SK-N-SH (cell line): ENCODE measurements around the gene DRGX. TPM values are rescaled to one million over a fixed set of nuclear protein-coding genes. Genes with fewer than 3 reads are reported as not detected.

Experiments used
- CTCF ChIA-PET: fragments of 300-600, 350-600 bp; formaldehyde crosslinking; extraction: SDS; loops from one replicate; lab custom pipeline; 2021; lab: Yijun Ruan, JAX
- POLR2A ChIA-PET: fragments of 350-600 bp; sonication (Branson Sonifier 250); formaldehyde crosslinking; extraction: SDS; loops from one replicate; lab custom pipeline; 2020; ENCODE audit warnings: antibody characterized with exemption, inconsistent platforms; lab: Yijun Ruan, JAX
- DNase-seq: peaks from one replicate; pipeline ENCODE4 v3.0.0; 2012
- H2AFZ ChIP-seq: fragments of 200-600 bp; sonication (generic); 2 replicates; pipeline ENCODE4 v1.8.1; 2016; ENCODE audit warnings: antibody characterized with exemption, mild to moderate bottlenecking, low read depth
- H3F3A ChIP-seq: fragments of 200-600 bp; sonication (generic); replicated peaks from 2 replicates; pipeline ENCODE3; 2016; ENCODE audit warnings: antibody characterized with exemption, mild to moderate bottlenecking; ENCODE audit not compliant: insufficient read depth
- H3K27ac ChIP-seq, 2 experiments: fragments of 200-500 bp in 1 of 2; fragments of 200-600 bp in 1 of 2; sonication (Bioruptor generic) in 1 of 2; sonication (generic), shearing (Covaris generic) in 1 of 2; 2 replicates each; pipeline versions ENCODE4 v1.5.1 to v1.6.1; 2014 to 2016; ENCODE audit warnings: low read depth in 2 of 2, inconsistent platforms in 1 of 2, low read length in 1 of 2, mild to moderate bottlenecking in 1 of 2, mixed read lengths in 1 of 2
- H3K27me3 ChIP-seq: fragments of 200-600 bp; sonication (generic), shearing (Covaris generic); 2 replicates; pipeline ENCODE4 v1.6.1; 2016; ENCODE audit warnings: mixed run types; ENCODE audit not compliant: insufficient read depth
- H3K36me3 ChIP-seq, 2 experiments: fragments of 200-500 bp in 1 of 2; fragments of 200-600 bp in 1 of 2; sonication (Bioruptor generic) in 1 of 2; sonication (generic) in 1 of 2; replicated peaks in 1 of 2; 2 replicates each; pipeline versions ENCODE3 to v1.5.1; 2014 to 2016; ENCODE audit warnings: low read length in 1 of 2, mild to moderate bottlenecking in 1 of 2; ENCODE audit not compliant: insufficient read depth in 2 of 2, control insufficient read depth in 1 of 2
- H3K4me1 ChIP-seq, 2 experiments: fragments of 200-500 bp in 1 of 2; fragments of 200-600 bp in 1 of 2; sonication (Bioruptor generic) in 1 of 2; sonication (generic), shearing (Covaris generic) in 1 of 2; 2 replicates each; pipeline versions ENCODE4 v1.5.1 to v1.6.1; 2014 to 2016; ENCODE audit warnings: low read depth in 1 of 2, low read length in 1 of 2, mixed run types in 1 of 2; ENCODE audit not compliant: insufficient read depth in 2 of 2, control insufficient read depth in 1 of 2
- H3K4me2 ChIP-seq: fragments of 200-600 bp; sonication (generic), shearing (Covaris generic); 2 replicates; pipeline ENCODE4 v1.6.1; 2017; ENCODE audit warnings: mixed run types
- H3K4me3 ChIP-seq, 2 experiments: fragments of 200-500 bp in 1 of 2; fragments of 200-600 bp in 1 of 2; sonication (Bioruptor generic) in 1 of 2; sonication (generic), shearing (Covaris generic) in 1 of 2; 2 replicates each; pipeline versions ENCODE4 v1.5.1 to v1.8.1; 2014 to 2016; ENCODE audit warnings: low read depth in 2 of 2, inconsistent platforms in 1 of 2, low read length in 1 of 2, mild to moderate bottlenecking in 1 of 2, mixed read lengths in 1 of 2, moderate library complexity in 1 of 2
- H3K79me2 ChIP-seq: fragments of 200-600 bp; sonication (generic); 2 replicates; pipeline ENCODE4 v1.8.1; 2017; ENCODE audit warnings: mild to moderate bottlenecking; ENCODE audit not compliant: insufficient read depth
- H3K9ac ChIP-seq: fragments of 200-600 bp; sonication (generic); 2 replicates; pipeline ENCODE4 v1.6.1; 2017; ENCODE audit warnings: mixed run types
- H3K9me2 ChIP-seq: fragments of 200-600 bp; sonication (generic); 2 replicates; pipeline ENCODE4 v1.6.1; 2017; ENCODE audit warnings: mixed run types
- H3K9me3 ChIP-seq: fragments of 200-600 bp; sonication (generic); 2 replicates; pipeline ENCODE4 v1.6.1; 2017; ENCODE audit warnings: mixed run types, mild to moderate bottlenecking, moderate library complexity
- H4K20me1 ChIP-seq: fragments of 200-600 bp; sonication (generic); 2 replicates; pipeline ENCODE4 v1.6.1; 2017; ENCODE audit warnings: mild to moderate bottlenecking, mixed run types; ENCODE audit not compliant: insufficient read depth
- CHD2 ChIP-seq: fragments of 150-350 bp; IDR thresholded peaks from 2 replicates; pipeline ENCODE4 v1.6.1; 2018; ENCODE audit warnings: low read length; ENCODE audit not compliant: partially characterized antibody
- ELF1 ChIP-seq: IDR thresholded peaks from 2 replicates; pipeline ENCODE4 v1.4.0; 2012
- EZH2phosphoT487 ChIP-seq: fragments of 200-600 bp; sonication (generic); IDR thresholded peaks from 2 replicates; pipeline ENCODE4 v1.6.1; 2017; ENCODE audit warnings: low read depth, mixed run types, mild to moderate bottlenecking, antibody characterized with exemption, moderate library complexity, borderline replicate concordance
- FOSL2 ChIP-seq: IDR thresholded peaks from 2 replicates; pipeline ENCODE4 v1.4.0; 2012; ENCODE audit warnings: low read depth, mild to moderate bottlenecking, moderate library complexity, borderline replicate concordance
- FOXJ3 ChIP-seq: sonication (generic); formaldehyde crosslinking; IDR thresholded peaks from 2 replicates; pipeline ENCODE4 v1.5.1; 2020; ENCODE audit warnings: mild to moderate bottlenecking, missing genetic modification reagents
- FOXM1 ChIP-seq: IDR thresholded peaks from 2 replicates; pipeline ENCODE4 v1.4.0; 2012; ENCODE audit warnings: low read depth, mild to moderate bottlenecking
- GABPA ChIP-seq: IDR thresholded peaks from 2 replicates; pipeline ENCODE4 v1.4.0; 2012; ENCODE audit warnings: low read depth, mild to moderate bottlenecking
- JUND ChIP-seq: IDR thresholded peaks from 2 replicates; pipeline ENCODE4 v1.4.0; 2012
- MAX ChIP-seq: IDR thresholded peaks from 2 replicates; pipeline ENCODE4 v1.4.0; 2012; ENCODE audit warnings: low read depth
- MEF2A ChIP-seq: IDR thresholded peaks from 2 replicates; pipeline ENCODE4 v1.4.0; 2012; ENCODE audit warnings: low read depth, borderline replicate concordance
- MXI1 ChIP-seq: IDR thresholded peaks from 2 replicates; pipeline ENCODE4 v1.6.1; 2012; ENCODE audit warnings: mild to moderate bottlenecking, low read depth, low read length, improper control_type of control experiment
- NFIC ChIP-seq: IDR thresholded peaks from 2 replicates; pipeline ENCODE4 v1.4.0; 2012; ENCODE audit warnings: borderline replicate concordance
- NRF1 ChIP-seq: IDR thresholded peaks from 2 replicates; pipeline ENCODE4 v1.6.1; 2012; ENCODE audit warnings: low read depth, mild to moderate bottlenecking, low read length
- POLR2AphosphoS5 ChIP-seq: IDR thresholded peaks from 2 replicates; pipeline ENCODE4 v1.6.1; 2012; ENCODE audit warnings: low read depth, low read length
- RAD21 ChIP-seq: IDR thresholded peaks from 2 replicates; pipeline ENCODE4 v1.6.1; 2012; ENCODE audit warnings: mild to moderate bottlenecking, low read length
- RCOR1 ChIP-seq: fragments of 150-350 bp; IDR thresholded peaks from 2 replicates; pipeline ENCODE4 v1.6.1; 2017; ENCODE audit warnings: antibody characterized with exemption, low read length
- RFX5 ChIP-seq: IDR thresholded peaks from 2 replicates; pipeline ENCODE4 v1.6.1; 2012; ENCODE audit warnings: mild to moderate bottlenecking, improper control_type of control experiment, low read length
- SMC3 ChIP-seq: IDR thresholded peaks from 2 replicates; pipeline ENCODE4 v1.6.1; 2012; ENCODE audit warnings: low read depth, low read length, improper control_type of control experiment
- TCF12 ChIP-seq: IDR thresholded peaks from 2 replicates; pipeline ENCODE4 v1.4.0; 2012
- USF2 ChIP-seq: fragments of 150-350 bp; IDR thresholded peaks from 2 replicates; pipeline ENCODE4 v1.6.1; 2017; ENCODE audit warnings: antibody characterized with exemption, low read length, low read depth, borderline replicate concordance
- YY1 ChIP-seq: IDR thresholded peaks from 2 replicates; pipeline ENCODE4 v1.4.0; 2012; ENCODE audit warnings: low read depth, mild to moderate bottlenecking
- ZBTB33 ChIP-seq: IDR thresholded peaks from 2 replicates; pipeline ENCODE4 v1.4.0; 2012; ENCODE audit warnings: low read depth, borderline replicate concordance
- WGBS: methylation state at CpG from one replicate; pipeline ENCODE4 v1.1.6; 2017; ENCODE audit warnings: low lambda C conversion rate; 5-methylcytosine and 5-hydroxymethylcytosine counted together
- polyA plus RNA-seq, 3 experiments: library from polyadenylated mRNA; depleted of rRNA; stranded (reverse); fragments of >200 nt; gene quantifications; 2 replicates each; pipeline ENCODE4 v1.2.3, GENCODE V29; 2012
- TF ChIP-seq, protein P1 (sequence below): fragments of 150-350 bp; IDR thresholded peaks from 2 replicates; pipeline ENCODE4 v1.6.1; 2016; ENCODE audit warnings: mild to moderate bottlenecking, low read depth, low read length
- TF ChIP-seq, protein P2 (sequence below): IDR thresholded peaks from 2 replicates; pipeline ENCODE4 v1.6.1; 2012; ENCODE audit warnings: mild to moderate bottlenecking, low read depth, low read length, moderate library complexity

DRGX gene
- polyA plus RNA-seq, 1 of the 3 experiments (the other 2 are of a cell fraction): not detected

DNA sequence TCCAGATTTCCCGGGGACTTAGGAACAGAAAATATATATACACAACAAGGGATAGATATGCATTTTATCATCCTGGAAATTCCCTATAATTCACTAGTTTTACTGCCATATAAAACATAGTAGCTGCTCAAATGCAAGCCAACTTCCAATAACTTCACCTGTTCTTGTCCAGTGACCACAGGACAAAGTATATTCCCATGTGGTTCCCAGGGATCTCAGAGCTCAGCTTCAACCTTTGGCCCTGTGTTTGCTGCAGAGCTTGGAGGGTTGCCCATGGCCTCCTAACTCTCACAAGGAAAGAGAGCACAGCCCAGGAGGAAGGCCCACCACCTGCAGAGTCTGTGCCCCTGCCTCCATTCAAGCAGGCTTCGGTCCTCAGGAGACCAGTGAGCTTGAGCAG lies 4.5 kb upstream of the DRGX start (continued):
- no peak for TF ChIP-seq USF2
- TF ChIP-seq RCOR1: no peak
- TF ChIP-seq TCF12: no peak
- no peak for TF ChIP-seq MXI1
- TF ChIP-seq ELF1: no peak
- no peak for TF ChIP-seq MEF2A
- TF ChIP-seq, protein P1, sequence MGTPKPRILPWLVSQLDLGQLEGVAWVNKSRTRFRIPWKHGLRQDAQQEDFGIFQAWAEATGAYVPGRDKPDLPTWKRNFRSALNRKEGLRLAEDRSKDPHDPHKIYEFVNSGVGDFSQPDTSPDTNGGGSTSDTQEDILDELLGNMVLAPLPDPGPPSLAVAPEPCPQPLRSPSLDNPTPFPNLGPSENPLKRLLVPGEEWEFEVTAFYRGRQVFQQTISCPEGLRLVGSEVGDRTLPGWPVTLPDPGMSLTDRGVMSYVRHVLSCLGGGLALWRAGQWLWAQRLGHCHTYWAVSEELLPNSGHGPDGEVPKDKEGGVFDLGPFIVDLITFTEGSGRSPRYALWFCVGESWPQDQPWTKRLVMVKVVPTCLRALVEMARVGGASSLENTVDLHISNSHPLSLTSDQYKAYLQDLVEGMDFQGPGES: no peak
- TF ChIP-seq FOXJ3: no peak
- TF ChIP-seq NRF1: no peak
- no peak for TF ChIP-seq YY1
- no peak for TF ChIP-seq RAD21
- no peak for TF ChIP-seq MAX

- Histone ChIP-seq H4K20me1 (no peaks in the 10 kb centered on the region), H3K27me3 (peaks cover 72% of the 10 kb centered on the region), H3K4me1 (peaks cover 0 to 28% of the 10 kb centered on the region in 2 experiments; a peak in 1 of 4 replicates), H2AFZ (no peak overlapping the region), H3K9ac (no peak overlapping the region), H3K4me2 (no peak overlapping the region), H3K79me2 (no peaks in the 10 kb centered on the region), H3K9me3 (no peaks in the 10 kb centered on the region), H3K36me3 (no peaks in the 10 kb centered on the region), H3K27ac (no peak overlapping the region), H3F3A (no peaks in the 10 kb centered on the region), H3K9me2 (no peaks in the 10 kb centered on the region), H3K4me3 (no peak overlapping the region)
- ChIA-PET CTCF (interaction anchor here (2.2 to 5.4 kb wide), 3 partner anchors 10 to 120 kb away, joined by 8 to 51 read pairs (median 16); no protein-coding TSS in a partner anchor), POLR2A (no interaction called here)
- no peak for DNase-seq
- 68% methylated on average over 9 of the region's 9 CpGs for WGBS
- TF ChIP-seq MAX (no peak), GABPA (no peak), ZBTB33 (no peak), NFIC (no peak), TCF12 (no peak), CHD2 (no peak), RAD21 (no peak), JUND (no peak), SMC3 (no peak), RFX5 (no peak), FOXM1 (no peak), EZH2phosphoT487 (no peak), FOSL2 (no peak), POLR2AphosphoS5 (no peak), ELF1 (no peak)
- TF ChIP-seq, protein P1: no peak
- TF ChIP-seq, protein P2, sequence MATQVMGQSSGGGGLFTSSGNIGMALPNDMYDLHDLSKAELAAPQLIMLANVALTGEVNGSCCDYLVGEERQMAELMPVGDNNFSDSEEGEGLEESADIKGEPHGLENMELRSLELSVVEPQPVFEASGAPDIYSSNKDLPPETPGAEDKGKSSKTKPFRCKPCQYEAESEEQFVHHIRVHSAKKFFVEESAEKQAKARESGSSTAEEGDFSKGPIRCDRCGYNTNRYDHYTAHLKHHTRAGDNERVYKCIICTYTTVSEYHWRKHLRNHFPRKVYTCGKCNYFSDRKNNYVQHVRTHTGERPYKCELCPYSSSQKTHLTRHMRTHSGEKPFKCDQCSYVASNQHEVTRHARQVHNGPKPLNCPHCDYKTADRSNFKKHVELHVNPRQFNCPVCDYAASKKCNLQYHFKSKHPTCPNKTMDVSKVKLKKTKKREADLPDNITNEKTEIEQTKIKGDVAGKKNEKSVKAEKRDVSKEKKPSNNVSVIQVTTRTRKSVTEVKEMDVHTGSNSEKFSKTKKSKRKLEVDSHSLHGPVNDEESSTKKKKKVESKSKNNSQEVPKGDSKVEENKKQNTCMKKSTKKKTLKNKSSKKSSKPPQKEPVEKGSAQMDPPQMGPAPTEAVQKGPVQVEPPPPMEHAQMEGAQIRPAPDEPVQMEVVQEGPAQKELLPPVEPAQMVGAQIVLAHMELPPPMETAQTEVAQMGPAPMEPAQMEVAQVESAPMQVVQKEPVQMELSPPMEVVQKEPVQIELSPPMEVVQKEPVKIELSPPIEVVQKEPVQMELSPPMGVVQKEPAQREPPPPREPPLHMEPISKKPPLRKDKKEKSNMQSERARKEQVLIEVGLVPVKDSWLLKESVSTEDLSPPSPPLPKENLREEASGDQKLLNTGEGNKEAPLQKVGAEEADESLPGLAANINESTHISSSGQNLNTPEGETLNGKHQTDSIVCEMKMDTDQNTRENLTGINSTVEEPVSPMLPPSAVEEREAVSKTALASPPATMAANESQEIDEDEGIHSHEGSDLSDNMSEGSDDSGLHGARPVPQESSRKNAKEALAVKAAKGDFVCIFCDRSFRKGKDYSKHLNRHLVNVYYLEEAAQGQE: no peak
- TF ChIP-seq, all 33 proteins: peak for 0
Measured at GRCh38 chr10:49398986-49399385, 3.1 kb upstream of the DRGX start.
